Spleen (tissue), 11 donors: ENCODE measurements around the gene TSPAN18. TPM values are rescaled to one million over a fixed set of nuclear protein-coding genes. Genes with fewer than 3 reads are reported as not detected.
A peak's percentile ranks its signal among the peaks of the same experiment; 100 is the strongest.

Experiments used
- DNase-seq: peaks from one replicate; pipeline ENCODE4 v3.0.0-alpha.2; 2020
- H3K27ac ChIP-seq, 8 donors: fragments of 200-600 bp; sonication (generic) in 7 of 8; 1 replicate in 4 of 8; 2 replicates in 4 of 8; pipeline versions ENCODE4 v1.5.0 to v1.8.0; 2016 to 2021; ENCODE audit warnings: inconsistent platforms in 4 of 8, mild to moderate bottlenecking in 4 of 8, moderate library complexity in 1 of 8
- H3K27me3 ChIP-seq, 7 donors: fragments of 200-600 bp; sonication (generic) in 6 of 7; replicated peaks in 1 of 7; 1 replicate in 4 of 7; 2 replicates in 3 of 7; pipeline versions ENCODE4 v1.5.0 to v1.8.0; 2016 to 2021; ENCODE audit warnings: inconsistent platforms in 3 of 7, mild to moderate bottlenecking in 1 of 7
- H3K36me3 ChIP-seq, 6 donors: fragments of 200-600 bp; sonication (generic) in 5 of 6; 1 replicate in 4 of 6; 2 replicates in 2 of 6; pipeline versions ENCODE4 v1.5.0 to v1.8.0; 2016 to 2021; ENCODE audit warnings: inconsistent platforms in 2 of 6
- H3K4me1 ChIP-seq, 6 donors: fragments of 200-600 bp; sonication (generic) in 5 of 6; 1 replicate in 3 of 6; 2 replicates in 3 of 6; pipeline versions ENCODE4 v1.5.0 to v1.8.0; 2016 to 2021; ENCODE audit warnings: inconsistent platforms in 3 of 6
- H3K4me3 ChIP-seq, 8 donors: fragments of 200-600 bp; sonication (generic) in 7 of 8; 1 replicate in 4 of 8; 2 replicates in 4 of 8; pipeline versions ENCODE4 v1.5.0 to v1.8.0; 2016 to 2021; ENCODE audit warnings: inconsistent platforms in 4 of 8, mild to moderate bottlenecking in 4 of 8, moderate library complexity in 2 of 8
- H3K9me3 ChIP-seq, 8 donors: fragments of 200-600 bp; sonication (generic) in 7 of 8; 1 replicate in 4 of 8; 2 replicates in 4 of 8; pipeline versions ENCODE4 v1.5.0 to v1.8.0; 2016 to 2021; ENCODE audit warnings: inconsistent platforms in 4 of 8
- POLR2A ChIP-seq, 3 donors: fragments of 450-650 bp; IDR thresholded peaks; one replicate each; pipeline ENCODE4 v1.5.1; 2017; ENCODE audit warnings: antibody characterized with exemption in 3 of 3, mild to moderate bottlenecking in 1 of 3
- POLR2AphosphoS5 ChIP-seq, 3 donors: sonication (generic); formaldehyde crosslinking; IDR thresholded peaks; one replicate each; pipeline ENCODE4 v1.5.1; 2017; ENCODE audit warnings: antibody characterized with exemption in 3 of 3
- WGBS, 5 donors: extraction: QIAGEN DNeasy Blood & Tissue Kit in 3 of 5; methylation state at CpG; one replicate each; pipeline versions ENCODE4 v1.1.5 to v1.1.7; 2013 to 2018; 5-methylcytosine and 5-hydroxymethylcytosine counted together
- intact Hi-C: fragments of 100-400 bp; cut with DNase I; formaldehyde crosslinking; loops from one replicate; pipeline ENCODE4 v1.15.0; 2023; ENCODE audit warnings: low total_unique reads
- polyA plus RNA-seq, 3 donors: library from polyadenylated mRNA; stranded (reverse); fragments of 200-250 nt; gene quantifications; one replicate each; pipeline ENCODE4 v1.2.1, GENCODE V29; 2013
- total RNA-seq, 7 donors: library from RNA; depleted of rRNA in 3 of 7; stranded (reverse); fragments of >200 nt in 3 of 7; fragmentation: NEBNext Ultra II Directional in 4 of 7; extraction: Animal tissue kit (Norgen Biotek cat#: 25700) in 4 of 7; gene quantifications; one replicate each; pipeline versions ENCODE4 v1.1.0 to v1.2.1, GENCODE V29; 2016 to 2021
- TF ChIP-seq, protein P1 (sequence below), 11 experiments: fragments of 200-600 bp in 7 of 11; fragments of 450-650 bp in 4 of 11; sonication (generic) in 4 of 11; IDR thresholded peaks in 8 of 11; conservative IDR thresholded peaks in 3 of 11; 1 replicate in 7 of 11; 2 replicates in 4 of 11; pipeline versions ENCODE4 v1.4.0 to v1.8.0; 2016 to 2021; ENCODE audit warnings: antibody characterized with exemption in 11 of 11, inconsistent platforms in 4 of 11, mild to moderate bottlenecking in 1 of 11
- donor health status: healthy with polysubstance abuse.
- donor health status: DM: no; HTN: no; CAD: no; lungs with moderate emphysema.
- donor health status: DM: no; HTN: no; CAD: no.
- donor health status: Bipolar disorder and iron deficiency.
- donor health status: healthy.
- donor health status: DM: no; HTN: no; CAD: no.
- donor health status: DM: yes; HTN: yes; CAD: no.

The TSPAN18 gene
- total and polyA plus RNA-seq, 10 donors = 2.1 to 47.5 (median 21.3) TPM

DNA sequence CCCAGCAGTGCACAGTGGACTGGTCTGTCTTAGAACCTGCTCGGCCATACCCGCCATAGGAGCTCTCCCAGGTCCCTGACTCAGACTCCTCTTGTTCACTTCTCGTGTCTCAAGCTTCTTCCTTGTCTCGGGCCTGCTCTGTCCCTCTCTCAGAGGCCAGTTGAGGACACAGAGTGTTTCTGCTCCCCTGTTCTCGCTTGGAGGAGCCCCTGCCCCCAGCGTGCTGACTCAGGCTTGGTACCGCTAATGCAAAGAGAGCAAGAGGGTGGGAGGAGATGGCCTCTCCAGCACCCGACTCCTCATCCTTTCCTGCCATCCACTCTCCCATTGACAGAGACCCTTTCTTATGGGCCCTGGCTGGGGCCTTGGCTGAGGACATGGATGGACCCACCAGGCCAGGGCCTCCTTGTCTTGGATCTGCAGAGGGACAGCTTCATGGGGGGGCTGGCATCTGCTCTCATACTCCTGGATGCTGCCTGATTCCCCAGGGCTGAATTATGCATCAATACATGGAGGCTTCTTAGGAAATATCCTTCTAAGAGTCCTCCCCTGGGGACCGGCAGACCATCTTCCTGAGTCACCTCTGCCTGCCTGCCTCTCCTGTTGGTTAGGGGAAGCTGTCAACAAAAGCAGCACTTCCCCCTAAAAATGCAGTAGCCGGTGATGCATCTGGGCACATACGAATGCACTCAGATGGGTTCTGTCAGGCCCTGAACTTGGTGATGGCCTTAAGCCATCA, 15.9 kb downstream of the TSPAN18 start:
- intact Hi-C loops = no loop called here
- Histone ChIP-seq H3K36me3 (no peaks in the 10 kb centered on the region), H3K9me3 (no peaks in the 10 kb centered on the region), H3K27me3 (peaks cover 0 to 12% (median 0%) of the 10 kb centered on the region in 7 donors), H3K4me1 (peaks cover 0 to under 1% (median 0%) of the 10 kb centered on the region in 6 donors), H3K4me3 (no peak overlapping the region), H3K27ac (no peak overlapping the region)
- no peak for TF ChIP-seq POLR2A (IDR thresholded peaks at IDR 0.05)
- TF ChIP-seq, protein P1, sequence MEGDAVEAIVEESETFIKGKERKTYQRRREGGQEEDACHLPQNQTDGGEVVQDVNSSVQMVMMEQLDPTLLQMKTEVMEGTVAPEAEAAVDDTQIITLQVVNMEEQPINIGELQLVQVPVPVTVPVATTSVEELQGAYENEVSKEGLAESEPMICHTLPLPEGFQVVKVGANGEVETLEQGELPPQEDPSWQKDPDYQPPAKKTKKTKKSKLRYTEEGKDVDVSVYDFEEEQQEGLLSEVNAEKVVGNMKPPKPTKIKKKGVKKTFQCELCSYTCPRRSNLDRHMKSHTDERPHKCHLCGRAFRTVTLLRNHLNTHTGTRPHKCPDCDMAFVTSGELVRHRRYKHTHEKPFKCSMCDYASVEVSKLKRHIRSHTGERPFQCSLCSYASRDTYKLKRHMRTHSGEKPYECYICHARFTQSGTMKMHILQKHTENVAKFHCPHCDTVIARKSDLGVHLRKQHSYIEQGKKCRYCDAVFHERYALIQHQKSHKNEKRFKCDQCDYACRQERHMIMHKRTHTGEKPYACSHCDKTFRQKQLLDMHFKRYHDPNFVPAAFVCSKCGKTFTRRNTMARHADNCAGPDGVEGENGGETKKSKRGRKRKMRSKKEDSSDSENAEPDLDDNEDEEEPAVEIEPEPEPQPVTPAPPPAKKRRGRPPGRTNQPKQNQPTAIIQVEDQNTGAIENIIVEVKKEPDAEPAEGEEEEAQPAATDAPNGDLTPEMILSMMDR (IDR thresholded peaks at IDR 0.05 in 8 of 11, conservative IDR thresholded peaks at IDR 0.05 in 3 of 11) = no peak
- no peak for TF ChIP-seq POLR2AphosphoS5 (IDR thresholded peaks at IDR 0.05)
- DNase-seq = no peak
- 83 to 89% (median 84%) methylated on average over 11 of the region's 11 CpGs for WGBS, 5 donors

DNA sequence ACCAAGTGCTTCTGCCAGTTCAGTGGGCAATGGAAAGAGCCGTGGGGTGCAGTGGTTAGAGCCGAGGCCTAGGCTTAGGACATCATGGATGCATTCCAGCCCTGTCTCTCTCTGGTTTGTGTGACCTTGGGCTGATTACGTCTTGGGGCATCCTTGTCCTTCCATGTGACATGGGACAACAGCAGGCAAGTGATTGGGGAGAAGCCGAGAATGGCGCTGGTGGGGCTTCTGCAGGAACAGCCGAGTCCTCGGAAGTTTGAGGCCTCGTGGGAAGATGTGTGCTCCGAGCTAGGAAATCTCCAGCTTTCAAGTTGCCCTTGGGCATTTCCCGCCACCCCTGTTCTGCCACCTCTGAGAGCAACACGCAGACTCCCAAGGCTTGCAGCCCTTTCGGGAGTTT, 16.6 kb downstream of the TSPAN18 start:
- Histone ChIP-seq H3K4me3 (no peak overlapping the region), H3K4me1 (peaks cover 0 to 3% (median 0%) of the 10 kb centered on the region in 6 donors), H3K36me3 (no peaks in the 10 kb centered on the region), H3K27ac (no peak overlapping the region), H3K9me3 (no peaks in the 10 kb centered on the region), H3K27me3 (peaks cover 0 to 12% (median 0%) of the 10 kb centered on the region in 7 donors)
- DNase-seq = no peak
- WGBS, 5 donors = 81 to 92% (median 85%) methylated on average over 12 of the region's 12 CpGs
- TF ChIP-seq POLR2A (IDR thresholded peaks at IDR 0.05) (no peak), POLR2AphosphoS5 (IDR thresholded peaks at IDR 0.05) (no peak)
- TF ChIP-seq, protein P1 (IDR thresholded peaks at IDR 0.05 in 8 of 11, conservative IDR thresholded peaks at IDR 0.05 in 3 of 11) = no peak
- intact Hi-C loops = no loop called here

DNA sequence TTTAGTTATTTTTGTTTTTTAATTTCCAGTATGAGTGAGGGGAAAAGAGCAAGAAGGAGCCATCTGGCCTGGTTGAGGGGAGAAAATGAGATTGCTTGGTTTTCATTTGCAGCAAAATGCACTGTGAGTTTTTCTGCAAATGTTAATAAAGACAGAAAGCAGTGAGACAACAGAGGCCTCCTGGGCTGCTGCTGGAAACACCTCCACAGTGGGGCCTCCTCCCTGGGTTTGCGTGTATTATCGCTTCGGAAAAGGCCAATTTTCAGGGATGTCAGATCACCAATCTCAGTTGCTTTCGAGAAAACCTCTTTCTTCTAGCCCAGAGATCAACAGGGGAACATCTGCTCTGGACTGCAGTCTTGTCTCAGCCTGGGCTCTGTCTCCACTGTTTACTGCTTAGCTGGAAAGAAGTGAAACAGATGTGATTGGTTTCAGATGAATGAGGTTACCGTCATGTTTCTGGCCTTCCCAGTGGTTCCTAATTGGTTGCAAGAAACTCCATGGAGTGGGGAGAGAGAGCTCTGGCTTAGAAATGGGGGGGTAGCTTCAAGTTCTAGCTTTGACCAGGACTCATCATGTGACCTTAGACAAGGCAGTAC, 17.3 kb downstream of the TSPAN18 start:
- TF ChIP-seq POLR2AphosphoS5 (IDR thresholded peaks at IDR 0.05) = no peak
- H3K4me3 ChIP-seq = no peak overlapping the region
- no peak overlapping the region for H3K27ac ChIP-seq
- intact Hi-C loops = no loop called here
- no peaks in the 10 kb centered on the region for H3K36me3 ChIP-seq
- no peak for DNase-seq
- WGBS, 5 donors = 83 to 95% (median 91%) methylated on average over 5 of the region's 5 CpGs
- no peaks in the 10 kb centered on the region for H3K9me3 ChIP-seq
- peaks cover 0 to 10% (median 0%) of the 10 kb centered on the region in 6 donors for H3K4me1 ChIP-seq
- peaks cover 0 to 7% (median 0%) of the 10 kb centered on the region in 7 donors for H3K27me3 ChIP-seq

DNA sequence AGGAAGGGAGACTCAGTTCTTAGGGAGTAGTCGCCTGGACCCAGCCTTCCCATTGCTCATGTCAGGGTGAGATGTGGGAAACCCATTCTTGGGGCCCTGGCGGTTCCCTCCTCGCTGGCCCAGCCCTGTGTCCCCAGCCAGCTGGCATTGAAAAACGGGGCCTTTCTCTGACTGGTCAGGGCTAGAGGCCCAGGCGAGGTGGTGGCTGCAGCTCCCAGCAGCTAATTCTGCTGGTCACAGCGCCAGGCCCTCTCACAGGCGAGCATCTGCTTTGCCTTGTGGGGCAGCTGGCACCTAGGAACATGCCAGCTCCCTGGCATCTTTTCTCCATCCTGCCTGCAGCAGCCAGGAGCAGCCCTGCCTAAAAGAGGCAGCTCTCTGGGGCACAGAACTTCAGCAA, 20.1 kb downstream of the TSPAN18 start:
- Histone ChIP-seq H3K36me3 (no peaks in the 10 kb centered on the region), H3K4me3 (no peak overlapping the region), H3K27ac (peak overlapping the region in 1 of 8 donors; percentile 6), H3K4me1 (peaks cover 0 to 13% (median 3%) of the 10 kb centered on the region in 6 donors), H3K27me3 (peaks cover 0 to under 1% (median 0%) of the 10 kb centered on the region in 7 donors), H3K9me3 (no peaks in the 10 kb centered on the region)
- 87 to 92% (median 89%) methylated on average over 7 of the region's 7 CpGs for WGBS, 5 donors
- DNase-seq = no peak
- no peak for TF ChIP-seq POLR2AphosphoS5 (IDR thresholded peaks at IDR 0.05)
- no peak for TF ChIP-seq POLR2A (IDR thresholded peaks at IDR 0.05)
- TF ChIP-seq, protein P1 (IDR thresholded peaks at IDR 0.05 in 8 of 11, conservative IDR thresholded peaks at IDR 0.05 in 3 of 11) = no peak
- intact Hi-C loops = no loop called here
